HCT116 (cell line): ENCODE measurements around the gene SH3D21. TPM values are rescaled to one million over a fixed set of nuclear protein-coding genes. Genes with fewer than 3 reads are reported as not detected.

ENCODE experiments used
- ATAC-seq: fragments of 200-7000 bp; cut with Tn5 transposase; 2 replicates; pipeline ENCODE4 v1.9.1; 2020; ENCODE audit warnings: mild to moderate bottlenecking, moderate library complexity
- BruUV-seq: library from RNA; stranded (reverse); fragments of 400-500 nt; replicated peaks from 2 replicates; lab custom pipeline; 2021; lab: Mats Ljungman, UMichigan
- CTCF ChIA-PET: fragments of 300-600 bp; sonication (Branson Sonifier 250); formaldehyde crosslinking; loops from one replicate; lab custom pipeline; 2021; ENCODE audit warnings: antibody characterized with exemption; lab: Charles Lee
- POLR2A ChIA-PET: fragments of 300-600, 350-600 bp; sonication (Branson Sonifier 250); formaldehyde crosslinking; loops from one replicate; lab custom pipeline; 2021; ENCODE audit warnings: antibody characterized with exemption; lab: Charles Lee
- RAD21 ChIA-PET, 2 experiments: fragments of 300-600 bp; sonication (Branson Sonifier 250); formaldehyde crosslinking; loops; one replicate each; lab custom pipeline; 2023; ENCODE audit warnings: low total read pairs in 2 of 2; ENCODE audit not compliant: uncharacterized antibody in 2 of 2, unreplicated experiment in 2 of 2, low non-redundant PET in 1 of 2; lab: Charles Lee
- DNase-seq: peaks from one replicate; pipeline ENCODE4 v3.0.0-alpha.2; 2010; ENCODE audit warnings: low read depth, low spot score
- H2AFZ ChIP-seq: fragments of 200-600 bp; shearing (Covaris generic), sonication (generic); 2 replicates; pipeline ENCODE4 v1.6.1; 2017; ENCODE audit warnings: low read depth, mixed run types, mixed read lengths, antibody characterized with exemption, low read length; ENCODE audit not compliant: poor library complexity, severe bottlenecking
- H3K27ac ChIP-seq: 2 replicates; pipeline ENCODE4 v1.5.1; 2012; ENCODE audit warnings: low read depth, low read length
- H3K27me3 ChIP-seq: fragments of 200-600 bp; sonication (generic); 2 replicates; pipeline ENCODE4 v1.6.1; 2016; ENCODE audit warnings: mixed run types, low read length, mixed read lengths; ENCODE audit not compliant: insufficient read depth
- H3K36me3 ChIP-seq, 2 experiments: fragments of 200-500 bp in 1 of 2; fragments of 200-600 bp in 1 of 2; sonication (Bioruptor generic) in 1 of 2; sonication (generic) in 1 of 2; 2 replicates each; pipeline versions ENCODE4 v1.5.1 to v1.6.1; 2014 to 2016; ENCODE audit warnings: low read length in 2 of 2, inconsistent platforms in 1 of 2, mixed read lengths in 1 of 2, mixed run types in 1 of 2; ENCODE audit not compliant: insufficient read depth in 2 of 2, control insufficient read depth in 1 of 2
- H3K4me1 ChIP-seq, 2 experiments: fragments of 200-600 bp in 1 of 2; sonication (generic) in 1 of 2; 2 replicates each; pipeline versions ENCODE4 v1.5.1 to v1.6.1; 2012 to 2017; ENCODE audit warnings: low read length in 2 of 2, inconsistent platforms in 1 of 2, mild to moderate bottlenecking in 1 of 2, mixed read lengths in 1 of 2, mixed run types in 1 of 2, moderate library complexity in 1 of 2; ENCODE audit not compliant: insufficient read depth in 2 of 2, control insufficient read depth in 1 of 2
- H3K4me2 ChIP-seq: fragments of 200-600 bp; sonication (generic); 2 replicates; pipeline ENCODE4 v1.6.1; 2017; ENCODE audit warnings: mixed run types, low read length, mixed read lengths
- H3K4me3 ChIP-seq, 2 experiments: fragments of 200-600 bp in 1 of 2; sonication (generic) in 1 of 2; replicated peaks in 1 of 2; 2 replicates each; pipeline ENCODE4 v1.5.1; 2011 to 2016; ENCODE audit warnings: low read length in 2 of 2, control low read depth in 1 of 2, low read depth in 1 of 2, mild to moderate bottlenecking in 1 of 2, mixed read lengths in 1 of 2, mixed run types in 1 of 2
- H3K79me2 ChIP-seq: fragments of 200-600 bp; sonication (generic); 2 replicates; pipeline ENCODE4 v1.6.1; 2017; ENCODE audit warnings: mild to moderate bottlenecking, mixed run types, low read length, moderate library complexity, mixed read lengths; ENCODE audit not compliant: insufficient read depth
- H3K9ac ChIP-seq: fragments of 200-600 bp; sonication (generic); 2 replicates; pipeline ENCODE4 v1.6.1; 2016; ENCODE audit warnings: low read length, mixed read lengths
- H3K9me2 ChIP-seq: fragments of 200-600 bp; sonication (generic), shearing (Covaris generic); 2 replicates; pipeline ENCODE4 v1.6.1; 2017; ENCODE audit warnings: mixed run types, mild to moderate bottlenecking, moderate library complexity; ENCODE audit not compliant: insufficient read depth
- H3K9me3 ChIP-seq, 2 experiments: fragments of 200-500 bp in 1 of 2; fragments of 200-600 bp in 1 of 2; sonication (Bioruptor generic) in 1 of 2; sonication (generic) in 1 of 2; 2 replicates each; pipeline ENCODE4 v1.6.1; 2014 to 2017; ENCODE audit warnings: low read length in 2 of 2, mixed read lengths in 2 of 2, inconsistent platforms in 1 of 2, low read depth in 1 of 2, mild to moderate bottlenecking in 1 of 2, mixed run types in 1 of 2, moderate library complexity in 1 of 2; ENCODE audit not compliant: control insufficient read depth in 1 of 2, insufficient read depth in 1 of 2
- H4K20me1 ChIP-seq: fragments of 200-600 bp; sonication (generic), shearing (Covaris generic); 2 replicates; pipeline ENCODE4 v1.6.1; 2017; ENCODE audit warnings: mixed run types, mild to moderate bottlenecking, moderate library complexity; ENCODE audit not compliant: insufficient read depth
- ATF3 ChIP-seq: IDR thresholded peaks from 2 replicates; pipeline ENCODE4 v1.6.1; 2012
- CEBPB ChIP-seq: IDR thresholded peaks from 2 replicates; pipeline ENCODE4 v1.6.1; 2012; ENCODE audit warnings: low read depth
- FOSL1 ChIP-seq: IDR thresholded peaks from 2 replicates; pipeline ENCODE4 v1.6.1; 2012; ENCODE audit warnings: low read depth
- POLR2A ChIP-seq: IDR thresholded peaks from 2 replicates; pipeline ENCODE4 v1.7.0; 2011; ENCODE audit warnings: borderline replicate concordance; ENCODE audit not compliant: insufficient read depth, insufficient read length; ENCODE audit errors: extremely low read depth
- RAD21 ChIP-seq: IDR thresholded peaks from 2 replicates; pipeline ENCODE4 v1.6.1; 2012; ENCODE audit warnings: low read depth, mild to moderate bottlenecking
- SIN3A ChIP-seq: IDR thresholded peaks from 2 replicates; pipeline ENCODE4 v1.6.1; 2012; ENCODE audit warnings: low read depth
- SRF ChIP-seq: IDR thresholded peaks from 2 replicates; pipeline ENCODE4 v1.6.1; 2012; ENCODE audit warnings: low read depth
- YY1 ChIP-seq: IDR thresholded peaks from 2 replicates; pipeline ENCODE4 v1.6.1; 2011; ENCODE audit warnings: low read length, low read depth, moderate library complexity, mild to moderate bottlenecking; ENCODE audit not compliant: insufficient replicate concordance; ENCODE audit errors: extremely low read depth
- ZFX ChIP-seq: fragments of 450-650 bp; IDR thresholded peaks from 2 replicates; pipeline ENCODE4 v1.6.1; 2017
- ZNF274 ChIP-seq: fragments of 200-500 bp; sonication (Bioruptor generic); IDR thresholded peaks from 2 replicates; pipeline ENCODE4 v1.6.1; 2014; ENCODE audit warnings: mild to moderate bottlenecking, low read depth, low read length, inconsistent platforms
- intact Hi-C: fragments of 100-400 bp; cut with micrococcal nuclease; formaldehyde crosslinking; loops from 2 replicates; pipeline ENCODE4 v1.10.0; 2022
- total RNA-seq: library from RNA; stranded (reverse); gene quantifications from one replicate; pipeline ENCODE4 v1.2.1, GENCODE V29; 2021; ENCODE audit not compliant: unreplicated experiment
- TF ChIP-seq, protein P1 (sequence below), 3 experiments: fragments of 200-600 bp in 1 of 3; sonication (generic) in 1 of 3; IDR thresholded peaks in 2 of 3; conservative IDR thresholded peaks in 1 of 3; 2 replicates each; pipeline ENCODE4 v1.5.1; 2012 to 2017; ENCODE audit warnings: low read depth in 2 of 3, low read length in 2 of 3, antibody characterized with exemption in 1 of 3, borderline replicate concordance in 1 of 3, control low read depth in 1 of 3, mild to moderate bottlenecking in 1 of 3, mixed read lengths in 1 of 3, mixed run types in 1 of 3, moderate library complexity in 1 of 3; ENCODE audit not compliant: insufficient read depth in 1 of 3

Gene SH3D21
- total RNA-seq, 1 experiment from 2014 or later: 9.3 TPM

DNA sequence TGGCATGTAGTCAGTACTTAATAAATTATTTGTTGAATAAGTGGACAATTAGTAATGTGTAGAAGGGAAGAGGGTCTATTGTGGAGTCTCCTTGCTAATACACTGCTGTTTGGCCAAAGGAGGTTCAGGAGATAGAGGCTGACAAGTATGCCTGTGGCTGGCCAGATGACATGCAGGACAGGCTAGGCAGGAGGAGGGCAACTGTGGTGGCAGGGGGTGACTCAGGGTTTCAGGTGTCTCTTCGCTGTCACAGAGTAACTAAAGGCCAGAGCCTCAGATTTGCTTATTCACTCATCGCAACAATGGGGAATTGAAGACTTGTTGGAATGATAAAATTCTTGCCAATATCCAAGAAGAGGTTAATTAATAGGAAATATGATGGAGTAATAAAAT, 48.8 kb upstream of the SH3D21 start (continued):
- TF ChIP-seq, protein P1, sequence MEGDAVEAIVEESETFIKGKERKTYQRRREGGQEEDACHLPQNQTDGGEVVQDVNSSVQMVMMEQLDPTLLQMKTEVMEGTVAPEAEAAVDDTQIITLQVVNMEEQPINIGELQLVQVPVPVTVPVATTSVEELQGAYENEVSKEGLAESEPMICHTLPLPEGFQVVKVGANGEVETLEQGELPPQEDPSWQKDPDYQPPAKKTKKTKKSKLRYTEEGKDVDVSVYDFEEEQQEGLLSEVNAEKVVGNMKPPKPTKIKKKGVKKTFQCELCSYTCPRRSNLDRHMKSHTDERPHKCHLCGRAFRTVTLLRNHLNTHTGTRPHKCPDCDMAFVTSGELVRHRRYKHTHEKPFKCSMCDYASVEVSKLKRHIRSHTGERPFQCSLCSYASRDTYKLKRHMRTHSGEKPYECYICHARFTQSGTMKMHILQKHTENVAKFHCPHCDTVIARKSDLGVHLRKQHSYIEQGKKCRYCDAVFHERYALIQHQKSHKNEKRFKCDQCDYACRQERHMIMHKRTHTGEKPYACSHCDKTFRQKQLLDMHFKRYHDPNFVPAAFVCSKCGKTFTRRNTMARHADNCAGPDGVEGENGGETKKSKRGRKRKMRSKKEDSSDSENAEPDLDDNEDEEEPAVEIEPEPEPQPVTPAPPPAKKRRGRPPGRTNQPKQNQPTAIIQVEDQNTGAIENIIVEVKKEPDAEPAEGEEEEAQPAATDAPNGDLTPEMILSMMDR (IDR thresholded peaks at IDR 0.05 in 2 of 3, conservative IDR thresholded peaks at IDR 0.05 in 1 of 3; ENCODE audit: borderline replicate concordance in 1 of 3, insufficient read depth in 1 of 3, low read depth in 2 of 3, low read length in 2 of 3): no peak

DNA sequence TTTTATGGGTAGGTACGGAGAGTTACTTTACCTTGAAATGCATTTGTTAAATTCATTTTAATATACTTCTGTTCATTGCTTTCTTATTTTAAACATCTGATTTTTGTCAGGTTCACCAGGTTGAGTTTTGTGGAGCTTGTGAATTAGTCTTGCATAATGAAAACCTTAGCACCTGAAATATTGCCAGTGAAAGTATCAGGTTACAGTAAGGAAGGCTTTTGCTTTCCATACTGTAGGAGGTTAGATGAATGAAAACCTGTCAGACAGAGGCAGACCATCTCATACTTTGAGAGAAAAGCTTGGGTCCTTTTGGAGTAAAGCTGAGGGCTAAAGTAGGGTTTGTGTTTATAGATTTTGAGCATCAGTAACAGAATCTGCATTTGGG, 47.2 kb upstream of the SH3D21 start:
- Histone ChIP-seq H3K9me2 (no peaks in the 10 kb centered on the region), H3K9ac (no peak overlapping the region), H3K36me3 (peaks cover 17 to 20% of the 10 kb centered on the region in 2 experiments; a peak in 3 of 4 replicates), H4K20me1 (peaks cover 32% of the 10 kb centered on the region; the same call in 1 of the 2 replicates), H2AFZ (no peak overlapping the region), H3K79me2 (peaks cover 93% of the 10 kb centered on the region), H3K9me3 (no peaks in the 10 kb centered on the region), H3K27ac (peak overlapping the region; percentile 50), H3K4me3 (no peak overlapping the region), H3K27me3 (no peaks in the 10 kb centered on the region), H3K4me2 (0 out of 2 replicates have a peak overlapping the region, but pooled peaks have one; percentile 6), H3K4me1 (peaks cover 22 to 36% of the 10 kb centered on the region in 2 experiments)
- TF ChIP-seq CEBPB (0 out of 2 replicates have a peak, but pooled peaks have one; percentile 21), ZFX (no peak)
- ChIA-PET CTCF (interaction anchor here (1.1 to 1.7 kb wide), 2 partner anchors 27 to 109 kb away, joined by 3 to 7 read pairs; partner anchors contain the start of gene TRAPPC3), RAD21 (no interaction called here), POLR2A (interaction anchor here (0.8 kb wide), 1 partner anchor 127 kb away, joined by 3 read pairs; no protein-coding TSS in a partner anchor)
- DNase-seq (no peak), ATAC-seq (no peak)
- intact Hi-C loops: no loop called here
- no TSS peak for BruUV-seq

GRCh38 chr1:36268981-36269380, 37.2 kb upstream of the SH3D21 start:
- intact Hi-C loops: no loop called here
- no peaks in the 10 kb centered on the region for H3K9me2 ChIP-seq
- H3K4me3 ChIP-seq: no peak overlapping the region
- peaks cover 17 to 20% of the 10 kb centered on the region in 2 experiments for H3K36me3 ChIP-seq
- ChIA-PET RAD21 (no interaction called here), CTCF (no interaction called here), POLR2A (interaction anchor here (0.5 kb wide), 1 partner anchor 1237 kb away, joined by 3 read pairs; the partner anchor contains the start of gene ZMYM6)
- H3K4me2 ChIP-seq: no peak overlapping the region
- DNase-seq: no peak
- no peak for TF ChIP-seq SIN3A
- TF ChIP-seq YY1: no peak
- no peak for TF ChIP-seq POLR2A
- no peak for TF ChIP-seq RAD21
- no peak for TF ChIP-seq FOSL1
- TF ChIP-seq SRF: no peak
- TF ChIP-seq, protein P1 (IDR thresholded peaks at IDR 0.05 in 2 of 3, conservative IDR thresholded peaks at IDR 0.05 in 1 of 3; ENCODE audit: borderline replicate concordance in 1 of 3, insufficient read depth in 1 of 3, low read depth in 2 of 3, low read length in 2 of 3): no peak
- no peak for TF ChIP-seq ATF3
- no peak for TF ChIP-seq ZNF274
- no TSS peak for BruUV-seq
- no peaks in the 10 kb centered on the region for H3K27me3 ChIP-seq
- no peaks in the 10 kb centered on the region for H3K9me3 ChIP-seq
- ATAC-seq: no peak
- H2AFZ ChIP-seq: no peak overlapping the region
- H3K4me1 ChIP-seq: no peaks in the 10 kb centered on the region
- 0 out of 2 replicates have a peak, but pooled peaks cover 4% of the 10 kb centered on the region for H4K20me1 ChIP-seq
- no peak overlapping the region for H3K9ac ChIP-seq
- H3K27ac ChIP-seq: no peak overlapping the region
- H3K79me2 ChIP-seq: peaks cover 94% of the 10 kb centered on the region
